H7 (cell line): ENCODE results near the gene MYRIP. TPM values are rescaled to one million over a fixed set of nuclear protein-coding genes. Genes with fewer than 3 reads are reported as not detected.

Experiments used
- DNase-seq: peaks from one replicate; pipeline ENCODE4 v3.0.0; 2012
- H3K27me3 ChIP-seq: 2 replicates; pipeline ENCODE4 v1.6.0; 2011; ENCODE audit warnings: mild to moderate bottlenecking, low read length; ENCODE audit not compliant: control insufficient read depth, insufficient read depth
- H3K36me3 ChIP-seq: replicated peaks from 2 replicates; pipeline ENCODE4 v1.5.1; 2011; ENCODE audit warnings: low read length; ENCODE audit not compliant: control insufficient read depth, insufficient read depth
- H3K4me3 ChIP-seq: 2 replicates; pipeline ENCODE4 v1.5.1; 2011; ENCODE audit warnings: low read depth, mild to moderate bottlenecking, control low read depth, low read length, moderate library complexity; ENCODE audit not compliant: insufficient read depth
- total RNA-seq: library from RNA; depleted of rRNA; stranded (reverse); fragments of >200 nt; shearing (Covaris generic); gene quantifications from 2 replicates; pipeline ENCODE4 v1.2.3, GENCODE V29; 2014

Gene MYRIP
- total RNA-seq, 1 experiment from 2014 or later = 7.8 TPM

- H3K4me3 ChIP-seq = no peak overlapping the region
Measured at GRCh38 chr3:40172560-40172959, 363.2 kb downstream of the MYRIP start.

GRCh38 chr3:40173227-40173721, 363.9 kb downstream of the MYRIP start:
- no peak for DNase-seq
- H3K27me3 ChIP-seq = no peaks in the 10 kb centered on the region
- H3K4me3 ChIP-seq = no peak overlapping the region
- no peaks in the 10 kb centered on the region for H3K36me3 ChIP-seq

More at GRCh38 chr3:40172560-40172959, 363.2 kb downstream of the MYRIP start:
- Histone ChIP-seq H3K27me3 (no peaks in the 10 kb centered on the region), H3K36me3 (no peaks in the 10 kb centered on the region)
- no peak for DNase-seq

GRCh38 chr3:40178012-40178594, 368.7 kb downstream of the MYRIP start:
- no peaks in the 10 kb centered on the region for H3K27me3 ChIP-seq
- H3K36me3 ChIP-seq = no peaks in the 10 kb centered on the region
- DNase-seq = no peak
- H3K4me3 ChIP-seq = no peak overlapping the region

DNA sequence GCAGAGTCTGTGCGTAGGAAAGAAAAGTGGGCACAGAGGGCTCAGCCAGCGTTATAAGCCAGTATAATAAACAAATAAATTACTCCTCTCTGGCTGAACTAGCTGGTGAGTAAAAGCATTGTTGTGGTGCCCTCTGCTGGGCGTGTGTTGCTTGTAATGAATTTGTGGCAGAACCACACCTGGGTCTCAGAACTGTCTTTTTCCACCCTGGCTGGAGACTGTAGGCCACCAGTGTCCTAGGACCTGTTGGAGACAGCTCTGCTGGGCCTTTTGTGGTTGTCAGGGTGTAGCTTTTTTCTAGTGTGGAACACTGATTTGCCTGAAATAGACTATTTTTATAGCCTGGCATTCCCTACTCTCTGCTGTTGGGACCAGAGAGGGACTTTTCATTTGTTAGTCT, 369.6 kb downstream of the MYRIP start:
- Histone ChIP-seq H3K36me3 (no peaks in the 10 kb centered on the region), H3K4me3 (no peak overlapping the region), H3K27me3 (no peaks in the 10 kb centered on the region)
- peak; percentile 59 for DNase-seq

- no peak overlapping the region for H3K4me3 ChIP-seq
- DNase-seq = no peak
- H3K36me3 ChIP-seq = no peaks in the 10 kb centered on the region
- no peaks in the 10 kb centered on the region for H3K27me3 ChIP-seq
Measured at GRCh38 chr3:40181182-40181581, 371.8 kb downstream of the MYRIP start.

GRCh38 chr3:40185029-40185695, 375.8 kb downstream of the MYRIP start:
- no peak overlapping the region for H3K4me3 ChIP-seq
- DNase-seq = no peak
- H3K27me3 ChIP-seq = no peaks in the 10 kb centered on the region
- no peaks in the 10 kb centered on the region for H3K36me3 ChIP-seq

DNA sequence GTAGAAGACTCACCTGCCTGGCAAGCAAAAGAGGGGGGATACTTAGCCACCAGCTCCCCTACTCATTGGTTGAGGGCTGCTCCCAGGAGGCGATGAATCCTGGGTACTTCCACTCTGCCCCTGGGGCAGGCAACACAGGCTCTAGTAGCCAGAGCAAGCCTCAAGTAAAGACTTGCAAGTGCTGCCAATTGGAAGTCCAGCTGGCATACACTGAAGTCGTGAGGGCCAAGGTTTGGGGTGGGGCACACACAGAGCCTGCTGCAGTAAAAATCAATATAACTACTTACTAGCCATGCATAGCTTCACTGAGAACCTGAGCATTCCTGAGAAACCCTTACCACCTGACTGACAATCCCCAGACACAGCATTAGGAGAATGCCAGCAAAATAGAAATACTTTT, 377.1 kb downstream of the MYRIP start:
- H3K4me3 ChIP-seq = no peak overlapping the region
- peak; percentile 0 for DNase-seq
- no peaks in the 10 kb centered on the region for H3K27me3 ChIP-seq
- no peaks in the 10 kb centered on the region for H3K36me3 ChIP-seq

DNA sequence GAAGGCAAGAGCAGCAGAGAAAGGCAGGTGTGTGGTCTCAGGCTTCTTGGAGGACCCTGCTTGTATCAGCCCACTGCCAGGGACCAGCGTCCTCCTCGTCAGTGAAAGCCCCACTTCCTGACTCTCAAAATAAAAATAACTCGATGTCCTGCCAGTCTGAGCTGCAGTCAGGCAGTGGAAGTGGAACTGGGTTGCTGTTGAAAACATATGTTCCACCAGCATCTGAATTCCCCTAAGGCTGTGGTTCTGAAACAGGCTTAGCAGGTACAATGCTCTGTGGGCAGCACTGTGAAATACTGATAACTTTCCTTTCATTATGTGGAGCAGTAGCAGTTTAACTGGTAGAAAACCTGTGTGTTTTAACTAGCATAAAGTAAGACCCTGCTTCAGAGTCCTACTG, 378.5 kb downstream of the MYRIP start:
- DNase-seq = no peak
- Histone ChIP-seq H3K27me3 (no peaks in the 10 kb centered on the region), H3K36me3 (no peaks in the 10 kb centered on the region)

DNA sequence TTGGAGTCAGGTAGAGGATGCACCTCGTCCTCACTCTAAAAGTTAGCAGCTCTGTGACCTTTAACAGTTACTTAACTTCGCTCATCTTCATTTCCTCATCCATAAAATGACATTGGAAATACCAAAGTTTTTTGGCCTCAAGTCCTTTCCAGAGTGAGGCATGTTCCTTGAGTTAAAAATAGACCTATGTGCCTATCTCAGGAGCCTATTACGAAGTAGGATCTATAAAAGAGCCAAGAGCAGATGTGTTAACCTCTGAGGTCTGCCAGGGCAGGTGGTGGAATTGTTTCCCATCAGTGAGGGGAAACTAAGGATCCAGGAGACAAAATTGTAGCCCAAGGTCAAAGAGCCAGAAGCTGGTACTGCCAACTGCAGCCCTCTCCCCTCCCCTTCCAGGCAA, 379.7 kb downstream of the MYRIP start:
- Histone ChIP-seq H3K4me3 (no peak overlapping the region), H3K36me3 (no peaks in the 10 kb centered on the region), H3K27me3 (no peaks in the 10 kb centered on the region)
- no peak for DNase-seq

More for the DNA sequence above, 378.5 kb downstream of the MYRIP start:
- H3K4me3 ChIP-seq = no peak overlapping the region

DNA sequence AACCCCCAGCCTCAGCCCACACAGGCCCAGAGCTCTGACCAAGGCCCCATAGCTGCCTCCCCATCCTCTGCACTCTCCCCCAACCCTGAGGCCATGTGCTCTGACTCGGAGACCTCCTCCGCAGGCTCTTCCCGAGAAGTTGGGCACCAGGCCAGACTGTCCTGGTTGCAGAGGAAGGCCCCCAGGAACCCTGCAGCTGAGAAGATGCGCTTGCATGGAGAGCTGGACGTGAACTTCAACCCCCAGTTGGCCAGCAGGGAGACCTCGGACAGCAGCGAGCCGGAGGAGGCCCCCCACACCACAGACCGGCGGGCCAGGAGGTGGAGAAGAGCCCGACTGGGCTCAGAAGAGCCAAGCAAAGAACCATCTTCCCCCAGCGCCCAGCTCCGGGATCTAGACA, 380.6 kb downstream of the MYRIP start:
- Histone ChIP-seq H3K4me3 (no peak overlapping the region), H3K36me3 (no peaks in the 10 kb centered on the region)
- DNase-seq = no peak

GRCh38 chr3:40191251-40191650, 381.8 kb downstream of the MYRIP start:
- no peaks in the 10 kb centered on the region for H3K36me3 ChIP-seq
- H3K4me3 ChIP-seq = no peak overlapping the region
- H3K27me3 ChIP-seq = no peaks in the 10 kb centered on the region
- DNase-seq = no peak

More for the DNA sequence above, 380.6 kb downstream of the MYRIP start:
- H3K27me3 ChIP-seq = no peaks in the 10 kb centered on the region

DNA sequence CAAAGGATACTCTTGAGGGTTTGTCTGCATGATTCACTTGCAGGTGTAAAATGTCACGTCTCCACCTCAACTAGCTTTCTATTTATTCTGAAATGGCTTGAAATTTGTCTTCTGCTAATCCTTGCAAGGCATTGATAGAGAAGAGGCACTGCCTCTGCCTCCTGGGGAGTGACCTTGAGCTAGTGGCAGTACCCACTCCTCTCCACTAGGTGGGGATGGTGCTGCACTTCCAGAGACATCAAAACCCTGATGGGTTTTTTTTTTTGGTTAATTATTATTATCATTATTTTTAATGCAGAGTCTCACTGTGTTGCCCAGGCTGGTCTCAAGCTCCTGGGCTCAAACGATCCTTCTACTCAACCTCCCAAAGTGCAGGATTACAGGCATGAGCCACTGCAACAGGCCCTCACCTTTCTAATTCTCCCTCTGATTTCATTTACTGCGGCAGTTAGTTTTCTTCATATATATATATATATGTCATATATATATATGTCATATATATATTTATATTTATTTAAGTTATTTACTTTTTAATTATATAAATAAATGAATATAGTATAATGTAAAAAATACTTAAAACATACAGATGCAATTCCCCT, 382.5 kb downstream of the MYRIP start:
- H3K4me3 ChIP-seq = no peak overlapping the region
- peak; percentile 79 for DNase-seq
- H3K36me3 ChIP-seq = no peaks in the 10 kb centered on the region
- no peaks in the 10 kb centered on the region for H3K27me3 ChIP-seq

DNA sequence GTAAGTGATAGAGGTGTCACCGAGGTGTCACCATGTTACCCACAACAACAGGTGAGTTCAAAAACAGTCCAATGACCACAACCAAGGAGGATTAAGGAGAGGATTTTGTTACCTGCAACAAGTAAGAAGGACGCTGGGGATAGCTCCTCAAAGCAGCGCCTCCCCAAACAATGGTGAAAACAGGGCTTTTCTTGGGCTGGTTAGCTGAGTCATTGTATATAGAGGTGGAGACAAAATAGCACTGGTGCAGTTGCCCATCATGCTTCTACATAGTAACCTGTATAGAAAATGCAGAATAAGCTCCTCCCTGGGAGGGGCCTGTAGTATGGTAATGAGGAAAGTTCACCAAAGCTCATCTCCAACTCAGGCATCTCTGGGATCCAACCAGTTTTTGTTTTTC, 383.2 kb downstream of the MYRIP start:
- H3K36me3 ChIP-seq = no peaks in the 10 kb centered on the region
- no peak for DNase-seq
- no peaks in the 10 kb centered on the region for H3K27me3 ChIP-seq
- no peak overlapping the region for H3K4me3 ChIP-seq

GRCh38 chr3:40196966-40197365, 387.6 kb downstream of the MYRIP start:
- Histone ChIP-seq H3K36me3 (no peaks in the 10 kb centered on the region), H3K4me3 (no peak overlapping the region), H3K27me3 (no peaks in the 10 kb centered on the region)
- no peak for DNase-seq

DNA sequence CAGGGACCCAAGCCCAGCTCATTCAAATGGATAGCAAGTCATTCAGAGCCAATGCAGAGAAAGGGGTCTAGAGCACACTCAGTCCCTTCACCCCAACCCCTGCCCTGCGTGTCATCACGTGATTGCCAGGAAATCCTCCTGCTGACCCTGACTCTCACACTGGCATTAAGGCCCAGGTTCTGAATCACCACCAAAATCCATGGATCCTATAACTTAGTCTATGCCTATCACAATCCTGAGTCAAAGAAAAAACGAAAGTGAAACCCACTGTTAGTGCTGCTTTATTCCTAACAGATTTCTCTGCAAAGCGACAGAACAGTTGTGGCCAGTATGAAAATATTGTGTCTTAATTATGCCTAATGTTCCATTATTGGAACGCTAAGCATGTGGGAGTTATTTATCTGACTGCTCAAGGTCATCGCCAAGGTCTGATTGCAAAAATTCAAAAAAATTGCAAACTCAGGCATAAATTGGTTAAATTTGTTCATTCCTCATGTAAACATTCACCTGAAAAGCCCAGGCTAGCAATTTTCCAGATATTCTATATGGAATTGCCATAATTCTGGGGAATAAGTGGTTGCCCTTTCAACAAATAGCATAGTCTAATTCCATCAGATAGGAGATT, 391.4 kb downstream of the MYRIP start:
- no peak for DNase-seq
- H3K4me3 ChIP-seq = no peak overlapping the region
- no peaks in the 10 kb centered on the region for H3K36me3 ChIP-seq
- H3K27me3 ChIP-seq = no peaks in the 10 kb centered on the region
